HEK293 (cell line): ENCODE measurements around the gene FLYWCH1.
"Not testable (repeated sequence)": the region's sequence is repeated elsewhere in the genome, so short reads cannot be mapped to it uniquely, and the experiment has no call there.

Experiments used
- CTCF ChIA-PET: fragments of 350-600 bp; formaldehyde crosslinking; extraction: SDS; loops from one replicate; lab custom pipeline; 2021; ENCODE audit warnings: antibody characterized with exemption; lab: Yijun Ruan, JAX
- POLR2A ChIA-PET: fragments of 300-600 bp; formaldehyde crosslinking; extraction: SDS; loops from one replicate; lab custom pipeline; 2020; ENCODE audit warnings: antibody characterized with exemption, inconsistent platforms; lab: Yijun Ruan, JAX
- H3K27ac ChIP-seq: fragments of 200-500 bp; sonication (Bioruptor generic); 2 replicates; pipeline ENCODE4 v1.5.1; 2014; ENCODE audit warnings: low read depth, low read length, control low read depth, inconsistent platforms; ENCODE audit errors: extremely low read depth
- H3K36me3 ChIP-seq, 2 experiments: fragments of 200-500 bp in 1 of 2; sonication (Bioruptor generic) in 1 of 2; 1 replicate in 1 of 2; 2 replicates in 1 of 2; pipeline ENCODE4 v1.5.1; 2014 to 2017; ENCODE audit warnings: inconsistent platforms in 2 of 2, low read length in 2 of 2; ENCODE audit not compliant: control insufficient read depth in 2 of 2, insufficient read depth in 1 of 2
- H3K4me1 ChIP-seq: fragments of 200-500 bp; sonication (Bioruptor generic); 2 replicates; pipeline ENCODE4 v1.5.1; 2014; ENCODE audit warnings: mild to moderate bottlenecking, low read length, inconsistent platforms; ENCODE audit not compliant: control insufficient read depth, insufficient read depth
- H3K4me3 ChIP-seq: 2 replicates; pipeline ENCODE4 v1.5.1; 2011; ENCODE audit warnings: low read depth, mild to moderate bottlenecking, control low read depth, low read length, moderate library complexity
- H3K9me3 ChIP-seq: fragments of 200-500 bp; sonication (Bioruptor generic); 2 replicates; pipeline ENCODE4 v1.5.1; 2014; ENCODE audit warnings: low read depth, low read length, inconsistent platforms; ENCODE audit not compliant: control insufficient read depth, insufficient read depth
- KLF10 ChIP-seq: fragments of 450-650 bp; IDR thresholded peaks from 2 replicates; pipeline ENCODE4 v1.5.1; 2018; ENCODE audit warnings: missing biosample characterization, mild to moderate bottlenecking, missing genetic modification characterization
- KLF16 ChIP-seq: fragments of 450-650 bp; formaldehyde crosslinking; IDR thresholded peaks from 2 replicates; pipeline ENCODE4 v1.5.1; 2017; ENCODE audit warnings: missing biosample characterization, missing genetic modification characterization
- PRDM1 ChIP-seq: fragments of 450-650 bp; formaldehyde crosslinking; IDR thresholded peaks from 2 replicates; pipeline ENCODE4; 2016; ENCODE audit warnings: missing biosample characterization, missing genetic modification characterization
- SP7 ChIP-seq: fragments of 450-650 bp; formaldehyde crosslinking; IDR thresholded peaks from 2 replicates; pipeline ENCODE4 v1.5.1; 2016; ENCODE audit warnings: missing biosample characterization, missing genetic modification characterization
- ZBTB8A ChIP-seq: fragments of 450-650 bp; formaldehyde crosslinking; IDR thresholded peaks from 2 replicates; pipeline ENCODE4 v1.5.1; 2016; ENCODE audit warnings: missing biosample characterization, missing genetic modification characterization
- ZNF140 ChIP-seq: fragments of 450-650 bp; formaldehyde crosslinking; IDR thresholded peaks from 2 replicates; pipeline ENCODE4 v1.5.1; 2016; ENCODE audit warnings: missing biosample characterization, missing genetic modification characterization
- ZNF18 ChIP-seq: fragments of 450-650 bp; formaldehyde crosslinking; IDR thresholded peaks from 2 replicates; pipeline ENCODE4 v1.5.1; 2016; ENCODE audit warnings: missing biosample characterization, missing genetic modification characterization
- ZNF2 ChIP-seq: fragments of 450-650 bp; formaldehyde crosslinking; IDR thresholded peaks from 2 replicates; pipeline ENCODE4 v1.5.1; 2016; ENCODE audit warnings: missing biosample characterization, missing genetic modification characterization
- ZNF335 ChIP-seq: fragments of 450-650 bp; formaldehyde crosslinking; conservative IDR thresholded peaks from 2 replicates; pipeline ENCODE4 v1.5.1; 2016; ENCODE audit warnings: missing biosample characterization, missing genetic modification characterization
- ZNF561 ChIP-seq: fragments of 450-650 bp; IDR thresholded peaks from 2 replicates; pipeline ENCODE4 v1.5.1; 2018; ENCODE audit warnings: missing biosample characterization, missing genetic modification characterization, borderline replicate concordance
- ZNF654 ChIP-seq: fragments of 450-650 bp; formaldehyde crosslinking; IDR thresholded peaks from 2 replicates; pipeline ENCODE4 v1.5.1; 2016; ENCODE audit warnings: low read depth, missing biosample characterization, missing genetic modification characterization
- TF ChIP-seq, protein P1 (sequence below): fragments of 450-650 bp; formaldehyde crosslinking; IDR thresholded peaks from 2 replicates; pipeline ENCODE4 v1.5.1; 2016; ENCODE audit warnings: missing biosample characterization, missing genetic modification characterization
- TF ChIP-seq, protein P2 (sequence below): fragments of 450-650 bp; formaldehyde crosslinking; IDR thresholded peaks from 2 replicates; pipeline ENCODE4 v1.5.1; 2016; ENCODE audit warnings: missing biosample characterization, missing genetic modification characterization, low read depth

Gene FLYWCH1

DNA sequence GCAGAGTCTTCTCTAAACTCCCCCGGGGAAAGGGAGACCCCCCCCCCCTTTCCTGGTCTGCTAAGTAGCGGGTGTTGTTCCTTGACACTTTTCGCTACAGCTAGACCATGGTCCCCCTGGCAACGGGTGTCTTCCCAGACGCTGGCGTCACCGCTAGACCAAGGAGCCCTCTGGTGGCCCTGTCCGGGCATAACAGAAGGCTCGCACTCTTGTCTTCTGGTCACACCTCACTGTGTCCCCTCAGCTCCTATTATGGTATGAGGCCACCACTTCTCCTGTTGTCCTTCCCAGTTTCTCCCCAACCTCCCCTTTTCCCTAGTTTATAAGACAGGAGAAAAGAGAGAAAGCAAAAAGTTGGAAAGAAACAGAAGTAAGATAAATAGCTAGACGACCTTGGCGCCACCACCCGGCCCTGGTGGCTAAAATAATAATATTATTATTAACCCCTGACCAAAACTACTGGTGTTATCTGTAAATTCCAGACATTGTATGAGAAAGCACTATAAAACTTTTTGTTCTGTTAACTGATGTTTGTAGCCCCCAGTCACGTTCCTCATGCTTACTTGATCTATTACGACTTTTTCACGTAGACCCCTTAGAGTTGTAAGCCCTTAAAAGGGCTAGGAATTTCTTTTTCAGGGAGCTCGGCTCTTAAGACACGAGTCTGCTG, 4.5 kb upstream of the FLYWCH1 start:
- ChIA-PET POLR2A (interaction anchor here (0.7 to 1.0 kb wide), 2 partner anchors 24 to 31 kb away, joined by 3 to 4 read pairs; partner anchors contain the start of gene FLYWCH2), CTCF (interaction anchor here (0.7 to 1.8 kb wide), 16 partner anchors 9 to 187 kb away, joined by 3 to 11 read pairs (median 5); partner anchors contain the start of gene FLYWCH2)
- not testable (repeated sequence) for H3K36me3 ChIP-seq, H3K9me3 ChIP-seq, H3K27ac ChIP-seq, H3K4me3 ChIP-seq, H3K4me1 ChIP-seq
- TF ChIP-seq SP7 (tag by site-specific recombination) (0 out of 2 replicates have a peak, but pooled peaks have one; percentile 25), ZNF561 (tag by site-specific recombination) (0 out of 2 replicates have a peak, but pooled peaks have one; percentile 31), ZNF18 (tag by site-specific recombination) (peak; percentile 56; the same call in 1 of the 2 replicates), ZNF335 (tag by site-specific recombination) (0 out of 2 replicates have a peak, but pooled peaks have one; percentile 31), ZNF2 (peak; percentile 65; the same call in 1 of the 2 replicates), PRDM1 (tag by site-specific recombination) (0 out of 2 replicates have a peak, but pooled peaks have one; percentile 42), ZBTB8A (tag by site-specific recombination) (peak; percentile 34; the same call in 1 of the 2 replicates), ZNF654 (tag by site-specific recombination) (peak; percentile 55), KLF10 (tag by site-specific recombination) (0 out of 2 replicates have a peak, but pooled peaks have one; percentile 51)
- TF ChIP-seq, protein P1, sequence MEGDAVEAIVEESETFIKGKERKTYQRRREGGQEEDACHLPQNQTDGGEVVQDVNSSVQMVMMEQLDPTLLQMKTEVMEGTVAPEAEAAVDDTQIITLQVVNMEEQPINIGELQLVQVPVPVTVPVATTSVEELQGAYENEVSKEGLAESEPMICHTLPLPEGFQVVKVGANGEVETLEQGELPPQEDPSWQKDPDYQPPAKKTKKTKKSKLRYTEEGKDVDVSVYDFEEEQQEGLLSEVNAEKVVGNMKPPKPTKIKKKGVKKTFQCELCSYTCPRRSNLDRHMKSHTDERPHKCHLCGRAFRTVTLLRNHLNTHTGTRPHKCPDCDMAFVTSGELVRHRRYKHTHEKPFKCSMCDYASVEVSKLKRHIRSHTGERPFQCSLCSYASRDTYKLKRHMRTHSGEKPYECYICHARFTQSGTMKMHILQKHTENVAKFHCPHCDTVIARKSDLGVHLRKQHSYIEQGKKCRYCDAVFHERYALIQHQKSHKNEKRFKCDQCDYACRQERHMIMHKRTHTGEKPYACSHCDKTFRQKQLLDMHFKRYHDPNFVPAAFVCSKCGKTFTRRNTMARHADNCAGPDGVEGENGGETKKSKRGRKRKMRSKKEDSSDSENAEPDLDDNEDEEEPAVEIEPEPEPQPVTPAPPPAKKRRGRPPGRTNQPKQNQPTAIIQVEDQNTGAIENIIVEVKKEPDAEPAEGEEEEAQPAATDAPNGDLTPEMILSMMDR: peak; percentile 80
- TF ChIP-seq, protein P2, sequence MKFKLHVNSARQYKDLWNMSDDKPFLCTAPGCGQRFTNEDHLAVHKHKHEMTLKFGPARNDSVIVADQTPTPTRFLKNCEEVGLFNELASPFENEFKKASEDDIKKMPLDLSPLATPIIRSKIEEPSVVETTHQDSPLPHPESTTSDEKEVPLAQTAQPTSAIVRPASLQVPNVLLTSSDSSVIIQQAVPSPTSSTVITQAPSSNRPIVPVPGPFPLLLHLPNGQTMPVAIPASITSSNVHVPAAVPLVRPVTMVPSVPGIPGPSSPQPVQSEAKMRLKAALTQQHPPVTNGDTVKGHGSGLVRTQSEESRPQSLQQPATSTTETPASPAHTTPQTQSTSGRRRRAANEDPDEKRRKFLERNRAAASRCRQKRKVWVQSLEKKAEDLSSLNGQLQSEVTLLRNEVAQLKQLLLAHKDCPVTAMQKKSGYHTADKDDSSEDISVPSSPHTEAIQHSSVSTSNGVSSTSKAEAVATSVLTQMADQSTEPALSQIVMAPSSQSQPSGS (tag by site-specific recombination): peak; percentile 74

DNA sequence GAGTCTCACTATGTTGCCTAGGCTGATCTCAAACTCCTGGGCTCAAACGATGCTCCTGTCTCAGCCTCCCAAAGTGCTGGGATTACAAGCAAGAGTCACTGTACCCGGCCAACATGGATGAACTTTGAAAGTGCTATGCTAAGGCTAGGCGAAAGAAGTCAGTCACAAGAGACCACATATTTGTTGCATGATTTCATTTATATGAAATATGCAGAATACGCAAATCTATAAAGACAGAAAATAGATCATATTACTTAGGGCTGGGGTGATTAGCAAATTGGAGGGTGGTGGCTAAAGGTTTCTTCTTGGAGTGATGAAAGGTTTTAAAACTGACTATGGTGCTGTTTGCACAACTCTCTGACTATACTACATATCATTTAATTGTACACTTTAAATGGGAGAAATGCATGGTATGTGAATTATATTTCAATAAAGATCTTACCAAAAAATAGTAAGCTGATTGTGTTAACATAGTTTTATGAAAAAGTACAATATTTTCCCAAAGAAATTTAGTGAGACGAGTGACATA, 1.2 kb upstream of the FLYWCH1 start:
- no peaks in the 10 kb centered on the region for H3K9me3 ChIP-seq
- no peak for TF ChIP-seq ZNF140 (tag by site-specific recombination)
- no peak for TF ChIP-seq KLF16 (tag by site-specific recombination)
- POLR2A ChIA-PET: interaction anchor here (1.0 kb wide), 1 partner anchor 28 kb away, joined by 3 read pairs; the partner anchor contains the start of gene FLYWCH2

More for the DNA sequence above, 1.2 kb upstream of the FLYWCH1 start:
- Histone ChIP-seq H3K27ac (no peak overlapping the region), H3K36me3 (peaks cover 0 to 7% of the 10 kb centered on the region in 2 experiments; a peak in 2 of 3 replicates), H3K4me3 (no peak overlapping the region), H3K4me1 (peaks cover 3% of the 10 kb centered on the region; the same call in 1 of the 2 replicates)
- CTCF ChIA-PET: interaction anchor here (1.2 to 2.2 kb wide), 4 partner anchors 16 to 89 kb away, joined by 4 to 6 read pairs (median 5); no protein-coding TSS in a partner anchor
